ENCODE data around the gene IDI1.

DNA sequence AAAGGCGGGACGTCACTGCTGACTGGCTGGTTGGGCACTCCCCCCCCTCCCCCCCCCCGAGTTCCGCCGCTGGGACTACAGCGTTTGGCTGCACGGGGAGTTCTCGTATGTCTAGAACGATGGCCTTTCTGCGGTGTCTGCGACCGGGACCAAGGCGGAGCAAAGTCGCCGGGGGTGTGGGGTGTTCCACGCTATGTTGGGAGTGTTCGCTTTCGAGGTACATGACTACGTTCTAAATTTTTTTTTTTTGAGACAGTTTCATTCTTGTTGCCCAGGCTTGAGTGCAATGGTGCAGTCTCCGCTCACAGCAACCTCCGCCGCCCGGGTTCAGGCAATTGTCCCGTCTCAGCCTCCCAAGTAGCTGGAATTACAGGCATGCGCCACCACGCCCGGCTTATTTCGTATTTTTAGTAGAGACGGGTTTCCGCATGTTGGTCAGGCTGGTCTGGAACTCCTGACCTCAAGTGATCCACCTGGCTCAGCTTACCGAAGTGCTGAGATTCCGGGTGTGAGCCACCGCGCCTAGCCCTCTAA lies 573 bp upstream of the IDI1 start:
- TF ChIP-seq CTCF (IDR thresholded peaks at IDR 0.05 in 8 of 11, conservative IDR thresholded peaks at IDR 0.05 in 3 of 11) (no peak), POLR2A (IDR thresholded peaks at IDR 0.05) (peak in 1 of 3 donors; percentile 48), POLR2AphosphoS5 (IDR thresholded peaks at IDR 0.05) (no peak)
